Stomach (tissue), 4 donors: ENCODE results near the gene BBIP1.

Experiments
- POLR2AphosphoS5 ChIP-seq, 3 donors: sonication (generic); formaldehyde crosslinking; IDR thresholded peaks; one replicate each; pipeline ENCODE4 v1.6.1; 2016; ENCODE audit warnings: antibody characterized with exemption in 3 of 3
- TF ChIP-seq, protein P1 (sequence below), 7 experiments: fragments of 450-650 bp in 4 of 7; fragments of 200-600 bp in 3 of 7; sonication (generic) in 3 of 7; IDR thresholded peaks; one replicate each; pipeline ENCODE4 v1.5.1; 2016 to 2019; ENCODE audit warnings: antibody characterized with exemption in 7 of 7, control low read depth in 2 of 7, mild to moderate bottlenecking in 1 of 7

DNA sequence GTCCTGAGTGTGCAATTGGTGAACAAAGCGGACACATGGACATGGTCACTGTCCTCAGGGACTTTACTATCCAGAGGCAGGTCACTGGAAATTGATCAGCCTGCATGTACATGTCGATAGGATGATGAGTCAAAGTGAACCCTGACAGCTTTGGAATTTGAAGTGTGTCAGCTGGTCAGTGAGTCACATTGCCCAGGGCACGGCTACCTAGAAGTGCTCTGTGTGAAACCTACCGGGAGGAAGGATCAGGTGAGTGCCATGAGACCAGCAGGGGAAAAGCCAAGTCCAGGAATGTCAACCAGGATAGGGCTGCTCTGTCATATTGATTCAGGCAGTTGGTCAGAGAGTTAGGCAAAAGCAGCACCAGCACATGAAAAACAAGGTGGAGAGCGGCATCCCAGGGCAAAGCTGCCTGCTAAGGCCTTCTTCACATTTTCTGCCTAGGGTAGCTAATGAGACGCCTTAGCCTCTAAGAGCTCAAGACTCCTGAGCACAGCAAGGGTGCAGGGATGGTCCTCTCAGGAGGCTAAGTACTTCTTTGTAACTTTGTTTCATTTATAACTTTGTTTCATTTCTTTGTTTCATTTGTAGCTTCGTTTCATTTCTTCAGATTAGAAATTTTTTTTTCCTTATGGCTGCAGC lies 66.6 kb downstream of the BBIP1 start:
- TF ChIP-seq, protein P1, sequence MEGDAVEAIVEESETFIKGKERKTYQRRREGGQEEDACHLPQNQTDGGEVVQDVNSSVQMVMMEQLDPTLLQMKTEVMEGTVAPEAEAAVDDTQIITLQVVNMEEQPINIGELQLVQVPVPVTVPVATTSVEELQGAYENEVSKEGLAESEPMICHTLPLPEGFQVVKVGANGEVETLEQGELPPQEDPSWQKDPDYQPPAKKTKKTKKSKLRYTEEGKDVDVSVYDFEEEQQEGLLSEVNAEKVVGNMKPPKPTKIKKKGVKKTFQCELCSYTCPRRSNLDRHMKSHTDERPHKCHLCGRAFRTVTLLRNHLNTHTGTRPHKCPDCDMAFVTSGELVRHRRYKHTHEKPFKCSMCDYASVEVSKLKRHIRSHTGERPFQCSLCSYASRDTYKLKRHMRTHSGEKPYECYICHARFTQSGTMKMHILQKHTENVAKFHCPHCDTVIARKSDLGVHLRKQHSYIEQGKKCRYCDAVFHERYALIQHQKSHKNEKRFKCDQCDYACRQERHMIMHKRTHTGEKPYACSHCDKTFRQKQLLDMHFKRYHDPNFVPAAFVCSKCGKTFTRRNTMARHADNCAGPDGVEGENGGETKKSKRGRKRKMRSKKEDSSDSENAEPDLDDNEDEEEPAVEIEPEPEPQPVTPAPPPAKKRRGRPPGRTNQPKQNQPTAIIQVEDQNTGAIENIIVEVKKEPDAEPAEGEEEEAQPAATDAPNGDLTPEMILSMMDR (IDR thresholded peaks at IDR 0.05) = no peak
- peak in 2 of 3 donors; percentile 67 to 68 for TF ChIP-seq POLR2AphosphoS5 (IDR thresholded peaks at IDR 0.05)
